ENCODE measurements around the gene HEMGN. TPM values are rescaled to one million over a fixed set of nuclear protein-coding genes. Genes with fewer than 3 reads are reported as not detected.
A peak's percentile ranks its signal among the peaks of the same experiment; 100 is the strongest.

HEMGN gene
- total and polyA plus RNA-seq, 2 of the 8 experiments (the other 6 are each of a cell fraction or from before 2014, with no cell fraction given) = not detected

GRCh38 chr9:97921959-97922724 lies 15.8 kb downstream of the HEMGN start, which contains the start of gene TRMO (continued):
- TF ChIP-seq, protein P1, sequence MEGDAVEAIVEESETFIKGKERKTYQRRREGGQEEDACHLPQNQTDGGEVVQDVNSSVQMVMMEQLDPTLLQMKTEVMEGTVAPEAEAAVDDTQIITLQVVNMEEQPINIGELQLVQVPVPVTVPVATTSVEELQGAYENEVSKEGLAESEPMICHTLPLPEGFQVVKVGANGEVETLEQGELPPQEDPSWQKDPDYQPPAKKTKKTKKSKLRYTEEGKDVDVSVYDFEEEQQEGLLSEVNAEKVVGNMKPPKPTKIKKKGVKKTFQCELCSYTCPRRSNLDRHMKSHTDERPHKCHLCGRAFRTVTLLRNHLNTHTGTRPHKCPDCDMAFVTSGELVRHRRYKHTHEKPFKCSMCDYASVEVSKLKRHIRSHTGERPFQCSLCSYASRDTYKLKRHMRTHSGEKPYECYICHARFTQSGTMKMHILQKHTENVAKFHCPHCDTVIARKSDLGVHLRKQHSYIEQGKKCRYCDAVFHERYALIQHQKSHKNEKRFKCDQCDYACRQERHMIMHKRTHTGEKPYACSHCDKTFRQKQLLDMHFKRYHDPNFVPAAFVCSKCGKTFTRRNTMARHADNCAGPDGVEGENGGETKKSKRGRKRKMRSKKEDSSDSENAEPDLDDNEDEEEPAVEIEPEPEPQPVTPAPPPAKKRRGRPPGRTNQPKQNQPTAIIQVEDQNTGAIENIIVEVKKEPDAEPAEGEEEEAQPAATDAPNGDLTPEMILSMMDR (IDR thresholded peaks at IDR 0.05; ENCODE audit: control extremely low read depth in 1 of 3, insufficient read depth in 1 of 3, low read depth in 1 of 3, low read length in 3 of 3) = peak; percentile 57 to 76 (median 62)
- peak; percentile 86 for TF ChIP-seq TBP (IDR thresholded peaks at IDR 0.05; ENCODE audit: low read depth, low read length)
- TF ChIP-seq PHF8 (conservative IDR thresholded peaks at IDR 0.05; ENCODE audit: low read depth, low read length) = peak; percentile 94
- TF ChIP-seq BACH1 (IDR thresholded peaks at IDR 0.05; ENCODE audit: low read length) = no peak
- no peak for TF ChIP-seq SIRT6 (IDR thresholded peaks at IDR 0.05; ENCODE audit: low read length)
